GM12864 (cell line): ENCODE measurements around the gene FES.

Experiments
- DNase-seq: peaks from one replicate; pipeline ENCODE4 v3.0.0-alpha.2; 2011; ENCODE audit warnings: low read depth
- H3K4me3 ChIP-seq: 2 replicates; pipeline ENCODE4 v1.5.1; 2011; ENCODE audit warnings: mild to moderate bottlenecking, low read depth, low read length, control low read depth
- TF ChIP-seq, protein P1 (sequence below): IDR thresholded peaks from 2 replicates; pipeline ENCODE4 v1.5.1; 2011; ENCODE audit warnings: low read depth, mild to moderate bottlenecking, moderate library complexity, low read length, control low read depth, inconsistent platforms; ENCODE audit errors: missing control alignments

Gene FES

GRCh38 chr15:90876046-90876445 is 8.3 kb upstream of the FES start:
- TF ChIP-seq, protein P1, sequence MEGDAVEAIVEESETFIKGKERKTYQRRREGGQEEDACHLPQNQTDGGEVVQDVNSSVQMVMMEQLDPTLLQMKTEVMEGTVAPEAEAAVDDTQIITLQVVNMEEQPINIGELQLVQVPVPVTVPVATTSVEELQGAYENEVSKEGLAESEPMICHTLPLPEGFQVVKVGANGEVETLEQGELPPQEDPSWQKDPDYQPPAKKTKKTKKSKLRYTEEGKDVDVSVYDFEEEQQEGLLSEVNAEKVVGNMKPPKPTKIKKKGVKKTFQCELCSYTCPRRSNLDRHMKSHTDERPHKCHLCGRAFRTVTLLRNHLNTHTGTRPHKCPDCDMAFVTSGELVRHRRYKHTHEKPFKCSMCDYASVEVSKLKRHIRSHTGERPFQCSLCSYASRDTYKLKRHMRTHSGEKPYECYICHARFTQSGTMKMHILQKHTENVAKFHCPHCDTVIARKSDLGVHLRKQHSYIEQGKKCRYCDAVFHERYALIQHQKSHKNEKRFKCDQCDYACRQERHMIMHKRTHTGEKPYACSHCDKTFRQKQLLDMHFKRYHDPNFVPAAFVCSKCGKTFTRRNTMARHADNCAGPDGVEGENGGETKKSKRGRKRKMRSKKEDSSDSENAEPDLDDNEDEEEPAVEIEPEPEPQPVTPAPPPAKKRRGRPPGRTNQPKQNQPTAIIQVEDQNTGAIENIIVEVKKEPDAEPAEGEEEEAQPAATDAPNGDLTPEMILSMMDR = no peak
- DNase-seq = no peak
- H3K4me3 ChIP-seq = no peak overlapping the region

DNA sequence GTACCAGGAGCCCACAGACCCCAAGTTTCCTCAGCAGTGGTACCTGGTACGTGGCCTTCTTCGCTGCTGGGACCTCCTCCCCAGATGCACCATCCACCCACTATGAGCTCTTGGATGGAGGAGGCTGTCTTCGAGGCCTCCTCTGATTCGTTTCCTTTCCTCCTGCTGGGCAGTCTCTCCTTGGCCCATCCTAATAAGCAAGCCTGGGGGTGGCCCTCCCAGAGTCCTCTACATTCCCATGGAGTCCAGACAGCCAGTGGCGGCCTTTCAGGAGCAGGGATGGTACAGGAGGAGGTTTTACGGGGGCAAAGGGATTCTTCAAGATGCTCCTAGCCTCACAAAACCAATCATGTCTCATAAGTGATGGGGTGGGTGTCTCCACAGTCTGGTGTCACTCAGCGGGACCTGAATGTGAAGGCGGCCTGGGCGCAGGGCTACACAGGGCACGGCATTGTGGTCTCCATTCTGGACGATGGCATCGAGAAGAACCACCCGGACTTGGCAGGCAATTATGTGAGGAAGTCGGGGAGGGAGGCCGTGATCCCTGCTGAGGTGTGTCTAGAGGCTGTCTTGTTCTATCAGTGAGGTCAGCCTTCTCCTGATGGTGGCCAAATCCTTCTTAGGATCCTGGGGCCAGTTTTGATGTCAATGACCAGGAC is 7.7 kb upstream of the FES start:
- DNase-seq = no peak
- no peak overlapping the region for H3K4me3 ChIP-seq
- TF ChIP-seq, protein P1 = no peak

GRCh38 chr15:90877315-90877714 is 7.0 kb upstream of the FES start:
- TF ChIP-seq, protein P1 = no peak
- no peak overlapping the region for H3K4me3 ChIP-seq
- DNase-seq = no peak

GRCh38 chr15:90877996-90878395 is 6.3 kb upstream of the FES start:
- DNase-seq = no peak
- TF ChIP-seq, protein P1 = no peak
- H3K4me3 ChIP-seq = no peak overlapping the region

DNA sequence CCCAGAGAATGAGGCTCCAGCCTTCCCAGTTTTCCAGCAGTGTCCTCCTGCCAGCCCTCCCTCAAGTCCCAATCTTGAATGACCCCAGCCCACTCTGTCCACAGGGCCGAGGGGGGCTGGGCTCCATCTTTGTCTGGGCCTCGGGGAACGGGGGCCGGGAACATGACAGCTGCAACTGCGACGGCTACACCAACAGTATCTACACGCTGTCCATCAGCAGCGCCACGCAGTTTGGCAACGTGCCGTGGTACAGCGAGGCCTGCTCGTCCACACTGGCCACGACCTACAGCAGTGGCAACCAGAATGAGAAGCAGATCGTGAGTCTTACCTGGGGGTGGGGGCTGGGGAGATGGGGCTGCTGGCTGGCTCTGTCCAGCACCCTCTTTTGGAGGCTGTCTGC is 5.6 kb upstream of the FES start:
- no peak for DNase-seq
- TF ChIP-seq, protein P1 = no peak
- H3K4me3 ChIP-seq = no peak overlapping the region

DNA sequence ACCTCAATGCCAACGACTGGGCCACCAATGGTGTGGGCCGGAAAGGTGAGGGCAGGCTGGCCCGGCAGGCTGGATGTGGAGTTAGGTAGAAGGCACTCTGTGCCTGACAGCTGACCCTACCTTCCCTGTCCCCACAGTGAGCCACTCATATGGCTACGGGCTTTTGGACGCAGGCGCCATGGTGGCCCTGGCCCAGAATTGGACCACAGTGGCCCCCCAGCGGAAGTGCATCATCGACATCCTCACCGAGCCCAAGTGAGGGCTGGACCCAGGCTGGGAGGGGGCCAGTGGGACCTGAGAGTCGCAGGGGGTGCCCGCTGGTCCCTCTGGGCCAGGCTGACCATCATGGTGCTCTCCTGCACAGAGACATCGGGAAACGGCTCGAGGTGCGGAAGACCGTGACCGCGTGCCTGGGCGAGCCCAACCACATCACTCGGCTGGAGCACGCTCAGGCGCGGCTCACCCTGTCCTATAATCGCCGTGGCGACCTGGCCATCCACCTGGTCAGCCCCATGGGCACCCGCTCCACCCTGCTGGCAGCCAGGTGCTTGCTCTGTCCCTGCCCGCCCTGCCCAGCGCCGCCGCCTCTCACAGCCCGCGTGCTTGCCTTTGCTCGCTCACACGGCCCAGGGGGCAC is 4.5 kb upstream of the FES start:
- no peak overlapping the region for H3K4me3 ChIP-seq
- no peak for DNase-seq
- TF ChIP-seq, protein P1 = no peak
